Ascending aorta (tissue), 2 donors: Measurements from ENCODE around the gene HOXC12. TPM values are rescaled to one million over a fixed set of nuclear protein-coding genes. Genes with fewer than 3 reads are reported as not detected.

Experiments
- DNase-seq, 2 donors: peaks; one replicate each; pipeline ENCODE4 v3.0.0-alpha.2; 2019; ENCODE audit warnings: low spot score in 2 of 2
- H3K27ac ChIP-seq, 2 donors: fragments of 200-600 bp; sonication (generic); one replicate each; pipeline ENCODE4 v1.5.1; 2016 to 2017; ENCODE audit warnings: mild to moderate bottlenecking in 1 of 2
- H3K27me3 ChIP-seq: fragments of 200-600 bp; sonication (generic); one replicate; pipeline ENCODE4 v1.5.1; 2017
- H3K36me3 ChIP-seq, 2 donors: fragments of 200-600 bp; sonication (generic); one replicate each; pipeline ENCODE4 v1.5.1; 2016
- H3K4me1 ChIP-seq, 2 donors: fragments of 200-600 bp; sonication (generic); one replicate each; pipeline ENCODE4 v1.5.1; 2016 to 2017; ENCODE audit warnings: mild to moderate bottlenecking in 1 of 2
- H3K4me3 ChIP-seq, 2 donors: fragments of 200-600 bp; sonication (generic); one replicate each; pipeline ENCODE4 v1.5.1; 2016 to 2017; ENCODE audit warnings: mild to moderate bottlenecking in 1 of 2
- H3K9me3 ChIP-seq, 2 donors: fragments of 200-600 bp; sonication (generic); one replicate each; pipeline ENCODE4 v1.5.1; 2016
- CTCF ChIP-seq, 3 experiments: fragments of 200-600 bp in 2 of 3; fragments of 450-650 bp in 1 of 3; sonication (generic) in 2 of 3; IDR thresholded peaks; one replicate each; pipeline ENCODE4 v1.5.1; 2016 to 2019; ENCODE audit warnings: antibody characterized with exemption in 3 of 3, mild to moderate bottlenecking in 1 of 3, moderate library complexity in 1 of 3
- intact Hi-C: fragments of 100-400 bp; cut with DNase I; formaldehyde crosslinking; loops from one replicate; pipeline ENCODE4 v1.15.1; 2023
- total RNA-seq: library from RNA; depleted of rRNA; stranded (reverse); fragments of >200 nt; gene quantifications from one replicate; pipeline ENCODE4 v1.1.0, GENCODE V29; 2016

The HOXC12 gene
- total RNA-seq, 1 donor from 2014 or later: not detected

- no peak overlapping the region for H3K27ac ChIP-seq
- TF ChIP-seq CTCF (IDR thresholded peaks at IDR 0.05): no peak
- peaks cover 6 to 13% of the 10 kb centered on the region in 2 donors for H3K4me1 ChIP-seq
- no peaks in the 10 kb centered on the region for H3K9me3 ChIP-seq
- peaks cover 61% of the 10 kb centered on the region for H3K27me3 ChIP-seq
- no peaks in the 10 kb centered on the region for H3K36me3 ChIP-seq
- no peak for DNase-seq
- H3K4me3 ChIP-seq: peak overlapping the region; percentile 43 to 53
- intact Hi-C loops: no loop called here
Observed at GRCh38 chr12:53985692-53985993, 30.9 kb downstream of the HOXC12 start.

- Histone ChIP-seq H3K9me3 (no peaks in the 10 kb centered on the region), H3K27ac (no peak overlapping the region), H3K36me3 (no peaks in the 10 kb centered on the region), H3K4me1 (peaks cover 6 to 13% of the 10 kb centered on the region in 2 donors), H3K4me3 (peak overlapping the region; percentile 43 to 53), H3K27me3 (peaks cover 61% of the 10 kb centered on the region)
- no peak for TF ChIP-seq CTCF (IDR thresholded peaks at IDR 0.05)
- intact Hi-C loops: no loop called here
- DNase-seq: no peak
Observed at GRCh38 chr12:53985994-53986685, 31.4 kb downstream of the HOXC12 start.

- no peak overlapping the region for H3K27ac ChIP-seq
- peaks cover 63% of the 10 kb centered on the region for H3K27me3 ChIP-seq
Observed at GRCh38 chr12:53986686-53987483, 32.2 kb downstream of the HOXC12 start.

GRCh38 chr12:53987787-53988230 is 33.1 kb downstream of the HOXC12 start:
- Histone ChIP-seq H3K4me3 (no peak overlapping the region), H3K4me1 (peaks cover 6 to 13% of the 10 kb centered on the region in 2 donors)
- intact Hi-C loops: no loop called here

More at GRCh38 chr12:53986686-53987483, 32.2 kb downstream of the HOXC12 start:
- Histone ChIP-seq H3K4me1 (peaks cover 6 to 13% of the 10 kb centered on the region in 2 donors), H3K4me3 (no peak overlapping the region), H3K36me3 (no peaks in the 10 kb centered on the region), H3K9me3 (no peaks in the 10 kb centered on the region)
- no peak for TF ChIP-seq CTCF (IDR thresholded peaks at IDR 0.05)
- intact Hi-C loops: no loop called here
- DNase-seq: no peak

More at GRCh38 chr12:53987787-53988230, 33.1 kb downstream of the HOXC12 start:
- H3K27me3 ChIP-seq: peaks cover 64% of the 10 kb centered on the region
- H3K36me3 ChIP-seq: no peaks in the 10 kb centered on the region
- H3K9me3 ChIP-seq: no peaks in the 10 kb centered on the region
- TF ChIP-seq CTCF (IDR thresholded peaks at IDR 0.05): no peak
- no peak for DNase-seq
- H3K27ac ChIP-seq: no peak overlapping the region
